Keratinocyte (primary cell): ENCODE data around the gene ZNF92. TPM values are rescaled to one million over a fixed set of nuclear protein-coding genes. Genes with fewer than 3 reads are reported as not detected.

Source experiments
- DNase-seq: peaks from one replicate; pipeline ENCODE4 v3.0.0-alpha.2; 2011; ENCODE audit warnings: low read depth, missing footprints, low spot score
- FAIRE-seq: peaks from 2 replicates; lab custom pipeline; 2011; peaks lifted over from hg19 to GRCh38; lab: Jason Lieb, UNC
- H2AFZ ChIP-seq: 2 replicates; pipeline ENCODE4 v1.6.0; 2012; ENCODE audit warnings: low read length, control low read depth, inconsistent platforms; ENCODE audit not compliant: control insufficient read depth
- H3K27ac ChIP-seq: 2 replicates; pipeline ENCODE4 v1.5.1; 2011; ENCODE audit warnings: low read length; ENCODE audit not compliant: control insufficient read depth, insufficient read depth
- H3K27me3 ChIP-seq: 3 replicates; pipeline ENCODE4 v1.6.0; 2011; ENCODE audit warnings: low read length; ENCODE audit not compliant: control insufficient read depth, insufficient read depth; ENCODE audit errors: extremely low read depth
- H3K36me3 ChIP-seq, 2 experiments: 2 replicates in 1 of 2; 3 replicates in 1 of 2; pipeline ENCODE4 v1.5.1; 2011; ENCODE audit warnings: low read length in 2 of 2, mild to moderate bottlenecking in 1 of 2; ENCODE audit not compliant: control insufficient read depth in 2 of 2, insufficient read depth in 2 of 2; ENCODE audit errors: extremely low read depth in 1 of 2
- H3K4me1 ChIP-seq: 3 replicates; pipeline ENCODE4 v1.5.1; 2011; ENCODE audit warnings: low read length; ENCODE audit not compliant: control insufficient read depth, insufficient read depth; ENCODE audit errors: extremely low read depth
- H3K4me2 ChIP-seq: 3 replicates; pipeline ENCODE4 v1.6.0; 2011; ENCODE audit warnings: low read depth, low read length; ENCODE audit not compliant: control insufficient read depth, insufficient read depth; ENCODE audit errors: extremely low read depth
- H3K4me3 ChIP-seq, 3 experiments: fragments of 200-600 bp in 1 of 3; sonication (generic) in 1 of 3; 2 replicates in 2 of 3; 3 replicates in 1 of 3; pipeline ENCODE4 v1.5.1; 2011 to 2016; ENCODE audit warnings: low read length in 3 of 3, mild to moderate bottlenecking in 3 of 3, control low read depth in 2 of 3, inconsistent platforms in 1 of 3, low read depth in 1 of 3, mixed read lengths in 1 of 3, mixed run types in 1 of 3, moderate library complexity in 1 of 3; ENCODE audit not compliant: control insufficient read depth in 2 of 3, insufficient read depth in 2 of 3; ENCODE audit errors: extremely low read depth in 1 of 3
- H3K79me2 ChIP-seq: 2 replicates; pipeline ENCODE4 v1.6.0; 2012; ENCODE audit warnings: low read length; ENCODE audit not compliant: control insufficient read depth, insufficient read depth
- H3K9ac ChIP-seq: 3 replicates; pipeline ENCODE4 v1.6.0; 2011; ENCODE audit warnings: low read length; ENCODE audit not compliant: control insufficient read depth, insufficient read depth; ENCODE audit errors: extremely low read depth
- H3K9me1 ChIP-seq: 3 replicates; pipeline ENCODE4 v1.6.0; 2011; ENCODE audit warnings: low read length; ENCODE audit not compliant: control insufficient read depth, insufficient read depth; ENCODE audit errors: extremely low read depth
- H3K9me3 ChIP-seq: 2 replicates; pipeline ENCODE4 v1.5.1; 2012; ENCODE audit warnings: low read depth, low read length; ENCODE audit not compliant: control insufficient read depth
- H4K20me1 ChIP-seq: 3 replicates; pipeline ENCODE4 v1.6.0; 2011; ENCODE audit warnings: low read length; ENCODE audit not compliant: control insufficient read depth, insufficient read depth; ENCODE audit errors: extremely low read depth
- EZH2 ChIP-seq: IDR thresholded peaks from one replicate; pipeline ENCODE4 v1.6.1; 2012; ENCODE audit warnings: inconsistent platforms, mild to moderate bottlenecking, low read length, moderate library complexity
- dilution Hi-C: fragments of 300-500 bp; cut with MboI; formaldehyde crosslinking; loops from one replicate; pipeline ENCODE4 v1.7.0; 2020; ENCODE audit warnings: low sequenced_read_pairs; ENCODE audit not compliant: extremely low pct_ligation_motif_present
- polyA plus RNA-seq, 5 experiments: library from polyadenylated mRNA; depleted of rRNA in 3 of 5; stranded (reverse) in 3 of 5; stranded (forward) in 1 of 5; unstranded in 1 of 5; fragments of >200 nt; gene quantifications; 1 replicate in 1 of 5; 2 replicates in 3 of 5; 3 replicates in 1 of 5; pipeline versions ENCODE4 v1.2.1 to v1.2.3, GENCODE V29; 2011 to 2012; ENCODE audit warnings: missing spikeins in 2 of 5, low read depth in 1 of 5, low replicate concordance in 1 of 5
- TF ChIP-seq, protein P1 (sequence below), 3 experiments: IDR thresholded peaks in 1 of 3; conservative IDR thresholded peaks in 1 of 3; optimal IDR thresholded peaks in 1 of 3; 2 replicates in 2 of 3; 3 replicates in 1 of 3; pipeline versions ENCODE3 to v1.5.1; 2011; ENCODE audit warnings: low read length in 3 of 3, mild to moderate bottlenecking in 3 of 3, moderate library complexity in 2 of 3, control low read depth in 1 of 3, inconsistent platforms in 1 of 3; ENCODE audit not compliant: insufficient read depth in 2 of 3; ENCODE audit errors: extremely low read depth in 1 of 3

ZNF92 gene
- polyA plus RNA-seq, 1 donor (not counting 4 experiments of a cell fraction or from before 2014, with no cell fraction given) = 3.3 TPM

DNA sequence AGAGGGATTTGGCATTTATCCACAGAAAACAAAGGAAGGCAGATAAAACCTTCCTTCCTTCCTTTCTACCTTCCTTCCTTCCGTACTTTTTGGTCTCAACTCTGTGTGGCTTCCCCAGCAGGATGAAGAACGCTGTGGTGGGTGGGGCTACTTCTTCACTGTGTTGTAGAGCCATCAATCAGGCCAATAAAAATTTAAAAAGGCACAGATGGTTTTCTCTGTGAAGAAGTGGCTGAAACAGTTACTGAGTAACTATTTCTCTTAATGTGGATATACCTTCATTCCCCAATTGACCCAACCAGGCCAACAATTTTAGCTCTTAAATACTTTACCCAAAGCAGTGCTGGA, 75.8 kb downstream of the ZNF92 start:
- no peaks in the 10 kb centered on the region for H3K36me3 ChIP-seq
- H3K4me1 ChIP-seq = peaks cover 14% of the 10 kb centered on the region
- H3K9me1 ChIP-seq = no peaks in the 10 kb centered on the region
- H3K9me3 ChIP-seq = no peaks in the 10 kb centered on the region
- dilution Hi-C loops = no loop called here
- no peak for TF ChIP-seq EZH2
- TF ChIP-seq, protein P1, sequence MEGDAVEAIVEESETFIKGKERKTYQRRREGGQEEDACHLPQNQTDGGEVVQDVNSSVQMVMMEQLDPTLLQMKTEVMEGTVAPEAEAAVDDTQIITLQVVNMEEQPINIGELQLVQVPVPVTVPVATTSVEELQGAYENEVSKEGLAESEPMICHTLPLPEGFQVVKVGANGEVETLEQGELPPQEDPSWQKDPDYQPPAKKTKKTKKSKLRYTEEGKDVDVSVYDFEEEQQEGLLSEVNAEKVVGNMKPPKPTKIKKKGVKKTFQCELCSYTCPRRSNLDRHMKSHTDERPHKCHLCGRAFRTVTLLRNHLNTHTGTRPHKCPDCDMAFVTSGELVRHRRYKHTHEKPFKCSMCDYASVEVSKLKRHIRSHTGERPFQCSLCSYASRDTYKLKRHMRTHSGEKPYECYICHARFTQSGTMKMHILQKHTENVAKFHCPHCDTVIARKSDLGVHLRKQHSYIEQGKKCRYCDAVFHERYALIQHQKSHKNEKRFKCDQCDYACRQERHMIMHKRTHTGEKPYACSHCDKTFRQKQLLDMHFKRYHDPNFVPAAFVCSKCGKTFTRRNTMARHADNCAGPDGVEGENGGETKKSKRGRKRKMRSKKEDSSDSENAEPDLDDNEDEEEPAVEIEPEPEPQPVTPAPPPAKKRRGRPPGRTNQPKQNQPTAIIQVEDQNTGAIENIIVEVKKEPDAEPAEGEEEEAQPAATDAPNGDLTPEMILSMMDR (optimal IDR thresholded peaks at IDR 0.05 in 1 of 3, IDR thresholded peaks at IDR 0.05 in 1 of 3, conservative IDR thresholded peaks at IDR 0.05 in 1 of 3; ENCODE audit: extremely low read depth in 1 of 3, insufficient read depth in 2 of 3, low read length in 3 of 3) = no peak
- H3K4me3 ChIP-seq = peak overlapping the region in 1 of 3 experiments; percentile 29
- H3K27ac ChIP-seq = peak overlapping the region; percentile 54
- FAIRE-seq = peak; percentile 49
- no peak for DNase-seq
- H3K79me2 ChIP-seq = no peaks in the 10 kb centered on the region
- H3K4me2 ChIP-seq = peak overlapping the region; percentile 49
- peak overlapping the region; percentile 37 for H3K9ac ChIP-seq
- H3K27me3 ChIP-seq = no peaks in the 10 kb centered on the region
- H2AFZ ChIP-seq = peak overlapping the region; percentile 28
- no peaks in the 10 kb centered on the region for H4K20me1 ChIP-seq
